Measurements from ENCODE around the gene JAK1.

The JAK1 gene

DNA sequence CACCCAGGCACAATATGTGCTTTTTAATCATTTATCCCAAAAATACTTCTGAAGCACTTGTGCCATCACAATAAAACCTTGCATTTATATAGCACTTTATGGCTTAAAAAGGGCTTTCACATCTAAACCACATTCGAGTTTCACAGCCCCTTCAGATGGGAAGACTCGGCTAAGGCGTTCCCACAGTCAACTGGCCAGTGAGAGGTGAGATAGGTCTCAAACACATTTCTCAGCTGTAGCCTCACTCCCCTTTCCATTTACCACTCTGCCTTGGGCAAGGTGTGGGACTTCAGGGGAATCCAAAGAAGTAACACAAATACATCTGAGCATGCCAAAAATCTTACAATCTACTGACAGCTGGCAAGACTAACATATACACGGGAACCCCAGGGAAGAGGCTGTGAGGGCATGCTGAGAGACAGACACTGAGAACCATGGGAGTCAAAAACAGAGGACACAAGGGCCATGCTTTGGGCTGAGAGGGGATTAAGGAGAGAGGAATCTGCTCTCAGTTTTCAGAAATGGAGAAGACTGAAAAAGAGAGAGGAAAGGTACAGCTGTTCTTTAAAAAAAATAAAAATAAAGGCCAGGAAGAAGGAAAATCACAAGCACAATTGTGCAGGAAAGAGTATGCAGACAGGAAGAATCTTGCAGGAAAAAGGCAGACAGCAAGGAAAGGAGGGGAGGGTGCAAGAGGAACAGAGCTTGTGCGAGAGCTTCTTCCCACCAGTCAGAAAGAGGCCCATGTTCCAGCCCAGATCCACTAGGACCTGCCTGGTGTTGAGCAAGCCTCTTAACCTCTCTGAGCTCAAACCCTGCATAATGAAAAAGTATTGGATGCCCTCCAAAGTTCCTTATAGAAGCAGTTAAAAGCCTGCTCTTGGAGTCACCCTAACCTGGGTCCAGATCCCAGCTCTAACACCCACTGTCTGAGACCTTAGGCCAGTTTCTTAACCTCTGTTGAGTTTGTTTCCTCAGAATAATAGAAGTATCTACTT lies 73.5 kb downstream of the JAK1 start:
- DNase-seq (ENCODE audit: low spot score), result no peak

DNA sequence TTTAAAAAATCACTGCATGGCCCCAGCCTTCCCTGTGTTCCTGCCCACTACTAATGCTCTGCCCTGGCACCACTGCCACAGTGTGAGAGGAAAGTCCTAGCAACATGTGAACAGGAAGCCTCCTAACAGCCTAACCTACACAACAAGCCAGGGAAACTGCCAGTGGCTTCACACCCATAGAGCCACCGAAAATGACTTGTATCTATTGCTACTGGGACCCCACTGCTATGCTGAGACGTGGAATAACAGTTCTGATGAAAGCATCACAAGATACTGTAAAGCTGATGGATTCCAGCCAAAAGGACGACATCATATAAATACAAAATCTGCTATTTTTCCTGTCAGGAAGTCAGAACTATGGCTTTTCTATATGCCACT lies 74.9 kb downstream of the JAK1 start:
- no peak for DNase-seq (ENCODE audit: low spot score)

- no peak for DNase-seq (ENCODE audit: low spot score)
These were observed 75.5 kb downstream of the JAK1 start for GRCh38 chr1:64890699-64891447.

DNA sequence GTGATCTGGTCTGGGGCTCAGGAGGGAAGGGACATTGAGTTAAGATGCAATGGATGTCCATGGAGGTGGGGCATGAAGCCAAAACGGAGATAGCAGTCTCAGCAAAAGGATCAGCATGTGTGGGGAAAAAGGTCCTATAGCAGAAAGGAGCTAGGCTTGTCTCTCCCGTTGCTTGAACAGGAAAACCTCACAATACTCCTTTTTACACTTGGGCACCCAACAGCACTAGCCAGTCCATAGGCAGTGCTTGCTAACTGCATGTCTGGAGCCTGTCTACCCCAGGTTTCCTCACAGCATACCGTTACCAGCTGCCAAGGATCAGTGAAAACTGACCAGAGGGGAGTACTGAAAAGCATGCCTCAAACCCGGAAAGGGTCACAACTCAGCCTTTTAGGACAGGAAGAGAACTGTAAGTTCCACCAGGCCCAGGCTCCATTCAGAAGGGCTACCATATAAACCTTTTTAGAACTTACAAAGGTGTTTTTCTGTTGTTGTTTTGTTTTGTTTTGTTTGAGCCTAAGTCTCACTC lies 78.6 kb downstream of the JAK1 start:
- no peak for DNase-seq (ENCODE audit: low spot score)

- no peak for DNase-seq (ENCODE audit: low spot score)
These were observed 79.5 kb downstream of the JAK1 start for GRCh38 chr1:64886877-64887276.

DNA sequence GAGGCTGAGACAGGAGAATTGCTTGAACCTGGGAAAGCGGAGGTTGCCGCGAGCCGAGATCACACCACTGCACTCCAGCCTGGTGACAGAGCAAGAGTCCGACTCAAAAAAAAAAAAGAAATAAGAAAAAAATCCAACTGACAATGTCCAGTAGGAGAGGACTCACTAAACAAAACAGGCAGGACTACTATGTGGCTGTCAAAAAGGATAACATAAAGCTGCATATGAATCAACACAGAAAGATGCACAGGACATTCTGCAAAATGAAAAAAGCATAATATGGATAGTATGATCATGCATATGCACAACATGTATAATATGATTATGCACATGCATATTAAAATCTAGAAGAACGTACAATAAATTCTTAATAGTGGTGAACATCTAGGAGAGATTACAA lies 80.7 kb downstream of the JAK1 start:
- no peak for DNase-seq (ENCODE audit: low spot score)

DNA sequence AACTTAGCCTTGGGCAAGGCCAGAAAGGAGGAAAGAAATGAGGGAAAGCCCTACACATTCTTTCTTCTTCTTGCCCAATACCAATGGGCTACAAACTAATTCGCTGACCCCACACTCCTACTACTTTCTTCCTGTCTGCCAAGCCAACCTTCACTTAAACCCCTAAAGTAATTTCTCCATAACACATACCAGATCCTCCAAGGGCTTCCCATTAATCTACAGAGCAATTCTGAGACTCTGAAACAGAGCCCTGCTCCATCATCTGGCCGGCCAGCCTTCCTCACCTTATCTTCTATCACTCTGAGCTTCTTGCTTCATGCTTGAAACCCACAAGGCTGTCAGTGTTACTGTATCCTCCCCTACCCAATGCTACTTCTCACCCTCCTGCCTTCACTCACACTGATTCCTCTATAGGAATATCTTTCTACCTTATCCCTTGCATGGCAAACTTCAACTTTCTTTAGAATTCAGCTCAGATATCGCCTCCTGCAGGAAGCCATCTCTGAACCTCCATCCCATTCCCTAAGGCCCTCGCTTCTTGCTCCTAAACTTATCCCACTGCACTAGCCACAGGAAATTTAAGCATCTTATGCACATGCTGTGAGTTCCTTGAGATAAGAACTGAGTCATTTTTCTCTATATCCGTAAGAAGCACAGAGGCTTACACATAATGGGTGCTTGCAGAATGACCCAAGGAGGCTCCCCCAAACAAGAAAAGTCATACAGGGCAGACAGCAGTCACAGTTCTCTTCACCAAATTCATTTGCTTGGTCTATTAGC lies 81.9 kb downstream of the JAK1 start:
- no peak for DNase-seq (ENCODE audit: low spot score)

DNA sequence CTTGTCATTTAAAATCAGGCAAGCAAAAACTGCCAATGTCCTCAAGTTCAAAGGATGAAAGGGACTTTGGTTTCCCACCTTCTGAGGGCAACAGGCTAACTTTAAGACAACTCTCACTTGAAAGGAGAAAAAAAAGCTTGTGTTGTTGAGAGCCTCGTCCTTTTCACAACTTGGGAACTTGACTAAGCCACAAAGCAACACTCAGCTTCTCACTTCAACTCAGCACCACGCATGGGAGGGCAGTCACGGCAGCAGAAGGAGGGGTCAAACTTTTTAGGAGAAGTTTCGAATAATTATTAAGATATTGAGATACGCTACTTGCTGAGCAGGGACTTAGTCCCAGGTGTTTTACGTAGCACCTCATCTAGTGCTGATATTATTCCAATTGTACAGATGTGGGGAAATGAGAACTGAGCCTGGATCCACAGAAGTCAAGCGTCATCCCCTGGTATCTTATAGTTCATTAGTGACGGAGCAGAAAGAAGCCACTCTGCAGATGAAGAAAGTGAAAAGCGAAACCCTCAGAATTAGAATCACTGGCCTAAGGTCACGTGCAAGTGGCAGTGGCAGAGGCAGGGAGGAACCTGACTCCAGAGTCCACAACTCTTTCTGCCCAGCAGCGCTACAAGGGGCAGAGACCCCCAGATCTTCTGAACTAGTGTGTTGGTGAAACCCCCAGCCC lies 83.6 kb downstream of the JAK1 start:
- no peak for DNase-seq (ENCODE audit: low spot score)

DNA sequence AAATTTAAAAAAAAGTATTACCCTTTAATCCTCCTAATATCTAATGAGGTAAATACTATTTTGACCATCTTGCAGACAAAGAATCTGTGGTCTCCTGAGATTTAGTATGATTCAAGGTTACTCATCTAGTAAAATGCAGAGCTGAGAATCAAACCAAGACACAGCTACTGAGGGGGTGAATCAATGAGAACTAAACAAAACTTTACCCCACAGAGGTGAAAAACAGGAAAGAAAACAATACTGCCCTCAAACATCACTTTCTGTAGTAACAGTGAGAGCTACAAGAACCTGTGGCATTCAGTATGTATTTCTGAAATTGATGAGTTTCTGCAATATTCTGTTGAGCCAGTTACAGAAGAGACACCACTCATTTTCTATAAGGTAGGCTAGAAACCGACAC lies 85.1 kb downstream of the JAK1 start:
- no peak for DNase-seq (ENCODE audit: low spot score)

GRCh38 chr1:64880449-64880848 lies 85.9 kb downstream of the JAK1 start:
- DNase-seq (ENCODE audit: low spot score), result no peak

GRCh38 chr1:64878931-64879611 lies 87.3 kb downstream of the JAK1 start:
- DNase-seq (ENCODE audit: low spot score), result no peak

DNA sequence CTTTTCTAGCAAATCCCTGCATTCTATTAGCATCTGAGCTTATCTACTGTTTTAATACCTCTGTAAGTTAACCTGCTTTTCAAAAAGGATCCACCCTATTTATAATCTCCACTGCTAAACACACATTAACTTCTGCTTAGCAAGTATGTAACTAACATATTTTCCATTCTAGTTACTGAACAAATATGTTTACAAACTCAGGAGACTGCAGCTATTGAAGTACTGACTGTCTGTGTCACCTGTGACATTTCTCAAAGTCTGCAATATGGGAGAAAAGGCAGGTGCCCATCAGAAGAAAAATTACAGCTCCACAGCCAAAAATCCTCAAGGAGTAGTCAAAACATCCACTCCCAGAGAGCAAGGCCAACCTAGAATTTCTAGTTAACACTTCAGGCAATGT lies 88.3 kb downstream of the JAK1 start:
- DNase-seq (ENCODE audit: low spot score), result no peak

DNA sequence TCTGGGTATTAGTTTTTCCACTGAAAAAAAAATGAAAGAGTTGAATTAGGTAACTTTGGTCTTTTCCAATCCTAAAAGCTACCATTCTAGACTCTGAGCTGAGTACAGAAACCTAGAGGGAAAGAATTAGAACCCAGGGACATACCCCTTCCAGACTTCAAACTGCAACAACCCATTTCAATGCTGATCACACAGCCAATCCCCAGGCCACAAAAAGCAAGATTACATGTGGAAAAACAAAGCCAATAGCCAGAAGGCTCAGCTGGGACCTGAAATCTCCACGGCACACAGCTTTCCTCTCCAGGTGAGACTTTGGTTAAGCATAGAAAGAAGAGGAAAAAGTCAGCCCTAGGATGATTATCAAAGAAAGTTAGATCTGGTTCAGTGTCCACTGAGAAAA lies 88.8 kb downstream of the JAK1 start:
- DNase-seq (ENCODE audit: low spot score), result no peak

GRCh38 chr1:64877151-64877550 lies 89.2 kb downstream of the JAK1 start:
- no peak for DNase-seq (ENCODE audit: low spot score)

GRCh38 chr1:64875606-64876005 lies 90.7 kb downstream of the JAK1 start:
- DNase-seq (ENCODE audit: low spot score), result no peak

DNA sequence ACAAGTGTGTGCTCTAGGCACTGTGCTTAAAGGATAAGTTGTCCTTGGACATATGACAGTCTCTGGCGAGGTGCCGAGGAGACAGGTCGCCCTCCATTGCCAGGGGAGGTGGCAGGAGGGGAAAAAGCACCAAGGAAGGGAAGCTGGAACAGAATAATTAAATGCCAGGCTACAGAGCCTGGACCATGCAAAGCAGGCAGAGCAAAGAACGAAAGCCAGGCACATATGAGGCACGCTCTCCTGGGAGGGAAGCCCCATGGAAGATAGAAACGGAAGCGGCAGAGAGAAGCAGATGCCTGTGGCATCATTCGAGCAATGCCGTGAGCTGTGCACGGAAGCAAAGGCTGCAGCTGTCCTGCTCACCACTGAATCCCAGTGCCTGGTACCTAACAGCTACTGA lies 91.2 kb downstream of the JAK1 start:
- no peak for DNase-seq (ENCODE audit: low spot score)

- DNase-seq (ENCODE audit: low spot score), result no peak
These were observed 91.7 kb downstream of the JAK1 start for GRCh38 chr1:64874666-64875065.

- DNase-seq (ENCODE audit: low spot score), result no peak
These were observed 92.8 kb downstream of the JAK1 start for GRCh38 chr1:64873576-64873975.

DNA sequence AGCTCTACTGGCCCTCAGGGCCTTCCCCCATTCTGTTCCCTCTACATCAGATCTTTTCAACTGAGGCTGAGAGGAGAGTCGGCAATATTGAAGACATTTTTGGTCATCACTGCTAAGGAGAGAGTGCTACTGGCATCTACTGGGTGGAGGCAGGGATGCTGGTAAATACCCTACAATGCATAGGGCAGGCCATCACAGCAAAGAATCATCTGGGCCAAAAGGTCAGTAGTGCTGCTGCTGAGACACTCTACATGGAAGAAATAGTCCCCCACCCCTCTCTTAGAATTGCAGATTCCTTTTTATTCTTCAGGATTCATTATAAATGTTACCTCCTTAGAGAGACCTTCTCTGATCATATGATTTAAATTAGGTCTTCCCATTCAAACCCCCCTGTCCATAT lies 94.3 kb downstream of the JAK1 start:
- DNase-seq (ENCODE audit: low spot score), result no peak

DNA sequence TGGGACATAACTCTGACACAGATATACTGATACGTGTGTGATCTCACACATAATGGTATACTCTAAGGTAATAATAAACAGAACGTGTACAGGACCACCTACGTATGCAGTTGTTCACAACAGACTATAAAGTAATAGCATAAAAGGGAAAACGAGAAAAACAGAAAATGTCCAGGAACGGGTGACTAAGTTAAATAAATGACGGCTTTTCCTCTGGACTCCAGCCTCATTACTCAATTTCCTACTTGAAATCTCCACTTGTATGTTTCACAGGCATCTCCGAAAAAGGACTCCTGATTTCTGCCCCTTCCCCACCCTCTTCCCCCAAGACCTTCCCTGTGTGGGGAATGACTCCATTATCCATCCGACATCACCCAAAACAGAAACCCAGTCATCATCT lies 95.1 kb downstream of the JAK1 start:
- DNase-seq (ENCODE audit: low spot score), result no peak

DNA sequence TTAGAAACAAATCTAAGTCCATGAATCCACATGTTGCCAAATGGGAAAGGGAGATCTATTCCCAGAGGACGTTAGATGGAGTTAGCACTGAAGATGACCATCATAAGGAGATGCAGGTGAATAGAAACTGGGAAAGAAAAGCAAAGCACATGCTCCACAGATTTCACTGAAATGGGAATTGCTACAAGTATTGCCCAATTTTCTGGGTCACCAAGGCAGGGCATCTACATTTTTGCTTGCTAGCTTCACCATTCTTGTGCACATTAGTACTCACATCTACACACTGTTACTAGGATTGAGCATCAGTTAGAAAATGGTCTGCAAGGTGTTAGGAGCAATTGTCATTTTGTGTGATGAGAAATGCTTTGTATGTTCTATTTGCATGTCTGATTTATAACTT lies 99.1 kb downstream of the JAK1 start:
- no peak for DNase-seq (ENCODE audit: low spot score)
